D721Med (cell line): ENCODE measurements around the gene IL2RG.

ENCODE experiments used
- DNase-seq: peaks from one replicate; pipeline ENCODE4 v3.0.0; 2011; ENCODE audit warnings: low spot score; ENCODE audit not compliant: insufficient read length
- FAIRE-seq: peaks from 2 replicates; lab custom pipeline; 2011; peaks lifted over from hg19 to GRCh38; lab: Jason Lieb, UNC
- TF ChIP-seq, protein P1 (sequence below): IDR thresholded peaks from 2 replicates; pipeline ENCODE4 v1.5.1; 2012; ENCODE audit warnings: mild to moderate bottlenecking, control low read depth; ENCODE audit not compliant: insufficient read depth; ENCODE audit errors: missing control alignments

The IL2RG gene

GRCh38 chrX:71128915-71129765 lies 17.8 kb upstream of the IL2RG start:
- FAIRE-seq, result no peak
- TF ChIP-seq, protein P1, sequence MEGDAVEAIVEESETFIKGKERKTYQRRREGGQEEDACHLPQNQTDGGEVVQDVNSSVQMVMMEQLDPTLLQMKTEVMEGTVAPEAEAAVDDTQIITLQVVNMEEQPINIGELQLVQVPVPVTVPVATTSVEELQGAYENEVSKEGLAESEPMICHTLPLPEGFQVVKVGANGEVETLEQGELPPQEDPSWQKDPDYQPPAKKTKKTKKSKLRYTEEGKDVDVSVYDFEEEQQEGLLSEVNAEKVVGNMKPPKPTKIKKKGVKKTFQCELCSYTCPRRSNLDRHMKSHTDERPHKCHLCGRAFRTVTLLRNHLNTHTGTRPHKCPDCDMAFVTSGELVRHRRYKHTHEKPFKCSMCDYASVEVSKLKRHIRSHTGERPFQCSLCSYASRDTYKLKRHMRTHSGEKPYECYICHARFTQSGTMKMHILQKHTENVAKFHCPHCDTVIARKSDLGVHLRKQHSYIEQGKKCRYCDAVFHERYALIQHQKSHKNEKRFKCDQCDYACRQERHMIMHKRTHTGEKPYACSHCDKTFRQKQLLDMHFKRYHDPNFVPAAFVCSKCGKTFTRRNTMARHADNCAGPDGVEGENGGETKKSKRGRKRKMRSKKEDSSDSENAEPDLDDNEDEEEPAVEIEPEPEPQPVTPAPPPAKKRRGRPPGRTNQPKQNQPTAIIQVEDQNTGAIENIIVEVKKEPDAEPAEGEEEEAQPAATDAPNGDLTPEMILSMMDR, result peak; percentile 62
- DNase-seq, result peak; percentile 41

GRCh38 chrX:71128166-71128833 lies 16.9 kb upstream of the IL2RG start:
- DNase-seq (no peak), FAIRE-seq (no peak)
- TF ChIP-seq, protein P1, result no peak

GRCh38 chrX:71118985-71119535 lies 7.7 kb upstream of the IL2RG start:
- TF ChIP-seq, protein P1, result no peak
- FAIRE-seq (no peak), DNase-seq (no peak)

DNA sequence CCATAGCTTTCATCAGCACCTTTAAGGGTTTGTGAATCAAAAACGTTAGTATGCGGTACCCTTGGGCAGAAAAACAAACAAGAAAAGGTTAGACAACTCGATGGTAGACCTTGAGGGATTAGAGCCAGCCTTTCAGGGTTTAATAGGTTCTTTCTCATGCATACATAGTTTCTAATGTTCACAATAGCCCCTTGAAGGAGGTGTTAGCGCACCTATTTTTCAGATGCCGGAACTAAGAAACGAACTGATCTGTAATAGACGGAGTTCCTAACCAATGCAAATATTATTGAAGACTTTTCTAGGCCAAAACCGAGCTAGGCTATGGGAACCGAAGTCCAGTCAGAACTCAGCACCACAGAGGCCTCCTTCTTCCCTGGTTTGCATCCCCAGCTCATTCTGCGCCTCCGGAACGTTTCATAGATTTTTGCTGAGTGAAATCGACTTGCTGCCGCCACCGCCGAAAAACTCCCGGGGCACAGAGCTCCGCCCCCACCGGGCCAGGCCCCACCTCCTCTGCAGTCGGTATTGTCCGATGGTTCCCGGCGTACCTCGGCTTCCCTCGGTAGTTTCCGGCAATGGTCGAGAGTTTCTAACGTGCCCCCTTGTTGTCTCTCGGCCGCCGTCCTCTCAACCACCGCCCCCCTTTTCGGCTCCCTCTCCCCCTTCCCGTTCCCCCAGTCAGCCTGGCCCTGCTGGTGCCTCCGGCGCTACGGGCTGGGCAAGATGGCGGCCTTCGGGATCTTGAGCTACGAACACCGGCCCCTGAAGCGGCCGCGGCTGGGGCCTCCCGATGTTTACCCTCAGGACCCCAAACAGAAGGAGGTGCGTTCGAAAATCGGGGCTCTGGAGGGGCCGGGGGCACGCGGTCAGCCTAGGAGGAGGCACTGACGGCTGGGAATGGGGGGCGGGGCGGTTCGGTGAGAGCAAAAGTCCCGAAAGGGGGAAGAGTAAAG lies 6.9 kb upstream of the IL2RG start, which contains the start of gene MED12:
MED12 (plus strand) TSS at position 565 of the 953 bp plus-strand sequence; CDS start at position 724, 159 bp downstream.
- FAIRE-seq, result no peak
- peak; percentile 58 for DNase-seq
- TF ChIP-seq, protein P1, result no peak

- TF ChIP-seq, protein P1, result no peak
- no peak for FAIRE-seq
- DNase-seq, result no peak
Observed at GRCh38 chrX:71117358-71117757, 6.0 kb upstream of the IL2RG start.

DNA sequence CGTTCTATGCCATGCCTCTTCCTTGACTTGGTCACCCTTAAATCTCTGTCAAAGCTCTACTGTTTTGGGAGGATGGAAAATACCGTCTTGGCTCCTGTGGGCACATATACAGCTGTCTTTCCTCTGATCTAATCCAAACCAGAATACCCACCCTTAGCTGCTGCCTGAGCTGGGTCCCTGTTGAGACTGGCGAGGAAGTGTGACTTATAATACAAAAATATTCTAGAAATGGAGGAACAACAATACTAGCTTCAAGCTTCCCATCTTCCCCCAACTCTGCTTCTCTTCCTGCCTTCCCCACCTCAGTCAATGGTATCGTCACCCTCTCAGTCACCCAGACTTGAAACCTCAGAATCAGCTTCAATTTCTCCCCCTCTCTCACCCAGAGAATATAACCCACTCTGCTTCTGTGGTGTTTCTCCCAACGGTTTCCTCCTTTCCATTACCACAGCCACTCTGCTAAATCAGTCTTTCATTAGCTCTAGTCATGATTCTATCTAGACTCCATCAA lies 599 bp upstream of the IL2RG start:
- TF ChIP-seq, protein P1, result no peak
- no peak for DNase-seq
- no peak for FAIRE-seq
